ENCODE measurements around the gene ESAM.
"Not testable (repeated sequence)": the region's sequence is repeated elsewhere in the genome, so short reads cannot be mapped to it uniquely, and the experiment has no call there.

The ESAM gene

DNA sequence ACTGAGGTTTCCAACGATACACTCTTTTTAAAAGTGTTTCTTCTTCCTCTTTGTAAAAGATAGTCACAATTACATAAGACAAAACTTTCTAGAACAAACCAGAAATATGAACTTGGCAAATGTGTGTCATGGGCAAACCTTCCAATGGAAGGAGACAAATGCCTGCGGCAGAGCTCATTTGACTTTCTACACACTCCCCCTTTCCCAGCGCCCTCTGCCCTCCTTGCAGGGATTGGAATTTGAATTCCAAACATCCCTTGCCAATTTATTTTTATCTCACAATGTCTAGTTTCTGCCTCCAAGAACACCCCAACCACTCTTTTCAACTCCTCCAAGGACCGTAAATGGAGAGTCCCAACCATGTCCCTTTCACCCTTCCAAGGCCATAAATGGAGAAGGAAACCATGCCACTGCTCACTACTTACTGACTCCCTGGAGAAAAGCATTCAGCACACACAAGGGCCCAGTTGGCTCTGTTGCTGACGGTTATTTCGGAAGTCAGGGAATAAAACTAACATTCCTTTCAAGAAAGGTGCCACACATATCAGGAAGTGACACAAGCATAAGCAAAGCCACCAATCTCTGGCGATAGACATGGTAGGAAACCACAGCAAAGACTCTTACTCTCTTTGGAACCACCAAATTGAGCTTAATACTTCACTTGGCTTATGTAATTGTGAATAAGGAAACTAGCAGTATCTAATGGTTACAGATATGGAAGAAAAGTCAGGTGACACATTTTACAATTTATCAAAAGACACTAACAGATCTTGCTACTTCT lies 15.0 kb upstream of the ESAM start:
- Histone ChIP-seq H3K36me3 (ENCODE audit: control insufficient read depth in 4 of 4, insufficient read depth in 4 of 4, low read length in 3 of 4) (peaks cover 0 to 3% (median 0%) of the 10 kb centered on the region in 4 experiments), H3K27me3 (replicated peaks in 2 of 5; ENCODE audit: control insufficient read depth in 4 of 5, insufficient read depth in 5 of 5, low read length in 4 of 5) (peaks cover 0 to 2% (median 0%) of the 10 kb centered on the region in 5 experiments), H3K4me1 (ENCODE audit: control extremely low read depth in 1 of 4, control insufficient read depth in 4 of 4, insufficient read depth in 4 of 4, low read length in 3 of 4) (peaks cover 0 to 5% (median 2%) of the 10 kb centered on the region in 4 experiments), H3K9me3 (ENCODE audit: control extremely low read depth in 1 of 5, control insufficient read depth in 4 of 5, insufficient read depth in 2 of 5, low read depth in 1 of 5, low read length in 4 of 5) (no peaks in the 10 kb centered on the region), H3K27ac (ENCODE audit: insufficient read depth in 1 of 2, low read depth in 1 of 2, low read length in 2 of 2, poor library complexity in 1 of 2, severe bottlenecking in 2 of 2) (no peak overlapping the region), H3K4me3 (ENCODE audit: control insufficient read depth in 1 of 7, extremely low read depth in 1 of 7, insufficient read depth in 4 of 7, low read depth in 2 of 7, low read length in 6 of 7) (no peak overlapping the region)
- ChIA-PET POLR2A (no interaction called here), CTCF (interaction anchor here (0.6 to 8.2 kb wide), 7 partner anchors 8 to 52 kb away, joined by 3 to 43 read pairs (median 3); no protein-coding TSS in a partner anchor)
- WGBS (ENCODE audit: insufficient coverage) = 74% methylated on average over 5 of the region's 7 CpGs
- DNase-seq = peak in 2 of 3 donors; percentile 40 to 60

DNA sequence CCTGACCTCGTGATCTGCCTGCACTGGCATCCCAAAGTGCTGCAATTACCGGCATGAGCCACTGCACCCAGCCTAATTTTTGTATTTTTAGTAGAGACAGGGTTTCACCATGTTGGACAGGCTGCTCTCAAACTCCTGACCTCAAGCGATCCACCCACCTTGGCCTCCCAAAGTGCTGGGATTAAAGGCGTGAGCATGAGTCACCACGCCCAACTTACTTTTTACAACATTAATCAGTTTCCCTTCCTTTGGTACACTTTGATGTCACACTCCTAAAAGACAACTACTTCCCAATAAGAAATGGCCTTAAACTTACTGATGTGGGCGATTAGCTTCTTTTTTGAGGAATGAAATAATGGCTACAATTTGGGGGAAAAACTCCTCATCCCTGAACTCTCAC lies 8.9 kb upstream of the ESAM start:
- POLR2A ChIA-PET; DNase-seq; H3K27ac ChIP-seq (ENCODE audit: insufficient read depth in 1 of 2, low read depth in 1 of 2, low read length in 2 of 2, poor library complexity in 1 of 2, severe bottlenecking in 2 of 2); H3K36me3 ChIP-seq (ENCODE audit: control insufficient read depth in 4 of 4, insufficient read depth in 4 of 4, low read length in 3 of 4); H3K27me3 ChIP-seq (replicated peaks in 2 of 5; ENCODE audit: control insufficient read depth in 4 of 5, insufficient read depth in 5 of 5, low read length in 4 of 5); H3K4me3 ChIP-seq (ENCODE audit: control insufficient read depth in 1 of 7, extremely low read depth in 1 of 7, insufficient read depth in 4 of 7, low read depth in 2 of 7, low read length in 6 of 7); H3K4me1 ChIP-seq (ENCODE audit: control extremely low read depth in 1 of 4, control insufficient read depth in 4 of 4, insufficient read depth in 4 of 4, low read length in 3 of 4); H3K9me3 ChIP-seq (ENCODE audit: control extremely low read depth in 1 of 5, control insufficient read depth in 4 of 5, insufficient read depth in 2 of 5, low read depth in 1 of 5, low read length in 4 of 5): not testable (repeated sequence)
- CTCF ChIA-PET = interaction anchor here (1.1 to 8.2 kb wide), 4 partner anchors 8 to 101 kb away, joined by 5 to 43 read pairs (median 18); no protein-coding TSS in a partner anchor
- 98% methylated on average over 5 of the region's 6 CpGs for WGBS (ENCODE audit: insufficient coverage)

DNA sequence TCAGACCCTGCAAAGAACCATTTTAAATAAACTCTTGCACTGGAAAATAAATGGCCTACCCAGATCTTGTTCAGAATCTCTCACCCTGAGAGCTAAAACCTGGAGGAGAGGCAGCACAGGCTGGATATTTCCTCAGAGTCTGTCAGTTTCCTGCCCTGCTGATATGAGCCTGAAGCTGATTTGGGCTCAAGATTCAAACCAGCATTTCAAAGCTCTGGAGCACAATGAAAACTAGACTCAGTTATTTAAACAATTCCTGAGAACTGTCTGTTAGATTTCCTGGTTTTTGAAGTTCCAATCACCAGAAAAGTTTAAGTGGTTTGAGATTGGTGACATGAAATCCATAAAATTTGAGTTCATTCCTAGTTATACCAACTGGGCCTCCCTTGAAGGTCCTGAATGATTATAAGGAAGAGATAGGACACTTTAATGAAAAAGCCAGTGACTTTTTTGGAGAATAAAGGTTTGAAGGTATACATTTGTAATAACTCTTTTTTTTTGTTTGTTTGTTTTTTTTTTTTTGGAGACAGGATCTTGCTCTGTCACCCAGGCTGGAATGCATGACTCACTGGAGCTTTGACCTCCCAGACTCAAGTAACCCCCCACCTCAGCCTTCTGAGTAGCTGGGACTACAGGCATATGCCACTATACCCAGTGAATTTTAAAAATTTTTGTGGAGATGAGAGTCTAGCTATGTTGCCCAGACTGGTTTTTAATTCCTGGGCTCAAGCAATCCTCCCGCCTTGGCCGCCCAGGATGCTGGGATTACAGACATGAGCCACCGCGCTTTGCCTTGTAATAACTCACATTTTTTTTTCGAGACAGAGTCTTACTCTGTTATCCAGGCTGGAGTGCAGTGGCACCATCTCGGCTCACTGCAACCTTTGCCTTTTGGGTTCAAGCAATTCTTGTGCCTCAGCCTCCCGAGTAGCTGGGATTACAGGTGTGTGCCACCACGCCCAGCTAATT lies 8.0 kb upstream of the ESAM start:
- Histone ChIP-seq H3K36me3 (ENCODE audit: control insufficient read depth in 4 of 4, insufficient read depth in 4 of 4, low read length in 3 of 4) (peaks cover 0 to 8% (median 5%) of the 10 kb centered on the region in 4 experiments), H3K9me3 (ENCODE audit: control extremely low read depth in 1 of 5, control insufficient read depth in 4 of 5, insufficient read depth in 2 of 5, low read depth in 1 of 5, low read length in 4 of 5) (no peaks in the 10 kb centered on the region), H3K4me1 (ENCODE audit: control extremely low read depth in 1 of 4, control insufficient read depth in 4 of 4, insufficient read depth in 4 of 4, low read length in 3 of 4) (no peaks in the 10 kb centered on the region), H3K4me3 (ENCODE audit: control insufficient read depth in 1 of 7, extremely low read depth in 1 of 7, insufficient read depth in 4 of 7, low read depth in 2 of 7, low read length in 6 of 7) (no peak overlapping the region), H3K27ac (ENCODE audit: insufficient read depth in 1 of 2, low read depth in 1 of 2, low read length in 2 of 2, poor library complexity in 1 of 2, severe bottlenecking in 2 of 2) (no peak overlapping the region), H3K27me3 (replicated peaks in 2 of 5; ENCODE audit: control insufficient read depth in 4 of 5, insufficient read depth in 5 of 5, low read length in 4 of 5) (peaks cover 0 to 1% (median 0%) of the 10 kb centered on the region in 5 experiments)
- 100% methylated on average over 5 of the region's 8 CpGs for WGBS (ENCODE audit: insufficient coverage)
- ChIA-PET CTCF (interaction anchor here (1.1 to 8.2 kb wide), 7 partner anchors 9 to 100 kb away, joined by 4 to 43 read pairs (median 5); no protein-coding TSS in a partner anchor), POLR2A (no interaction called here)
- DNase-seq = no peak

DNA sequence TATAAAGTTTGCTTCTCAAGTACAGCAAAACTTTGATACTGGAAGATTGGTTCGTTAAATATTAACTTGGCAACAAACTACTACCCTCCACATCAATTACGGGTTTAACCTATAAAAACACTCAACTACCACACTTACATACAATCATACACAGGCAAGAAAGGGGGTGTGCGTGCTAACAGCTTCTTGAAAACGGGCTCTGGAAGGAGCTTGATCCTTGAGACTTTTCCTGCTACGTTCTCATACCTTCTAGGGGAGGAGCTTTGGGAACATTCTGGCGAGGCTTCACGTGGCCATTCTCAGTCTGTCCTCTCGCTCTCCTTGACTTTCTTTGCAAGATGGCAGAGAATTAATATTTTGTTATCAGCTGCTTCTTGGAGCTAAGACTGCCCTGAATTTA lies 6.8 kb upstream of the ESAM start:
- 98% methylated on average over 6 of the region's 8 CpGs for WGBS (ENCODE audit: insufficient coverage)
- POLR2A ChIA-PET = no interaction called here
- H3K27ac ChIP-seq (ENCODE audit: insufficient read depth in 1 of 2, low read depth in 1 of 2, low read length in 2 of 2, poor library complexity in 1 of 2, severe bottlenecking in 2 of 2) = no peak overlapping the region

DNA sequence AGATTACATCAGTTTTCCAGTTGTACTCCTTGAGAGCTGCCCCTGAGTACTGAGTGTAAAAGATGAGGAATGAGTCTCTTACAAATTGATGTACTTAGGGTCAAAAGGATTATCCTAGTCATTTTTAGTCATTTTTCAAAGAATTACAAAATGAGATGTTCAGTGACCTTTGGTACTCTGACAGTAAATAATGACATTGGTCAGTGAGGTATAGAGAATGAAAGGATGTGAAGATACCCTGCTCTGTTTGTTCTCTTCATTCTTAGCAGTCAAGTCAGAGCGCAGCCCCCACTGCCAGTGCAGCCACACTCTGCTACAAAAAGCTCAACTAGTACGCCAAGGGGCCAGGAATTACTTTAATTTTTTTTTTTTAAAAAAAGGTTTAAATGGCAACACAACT lies 4.1 kb upstream of the ESAM start:
- Histone ChIP-seq H3K27me3 (replicated peaks in 2 of 5; ENCODE audit: control insufficient read depth in 4 of 5, insufficient read depth in 5 of 5, low read length in 4 of 5) (no peaks in the 10 kb centered on the region), H3K27ac (ENCODE audit: insufficient read depth in 1 of 2, low read depth in 1 of 2, low read length in 2 of 2, poor library complexity in 1 of 2, severe bottlenecking in 2 of 2) (no peak overlapping the region), H3K36me3 (ENCODE audit: control insufficient read depth in 4 of 4, insufficient read depth in 4 of 4, low read length in 3 of 4) (peaks cover 0 to 7% (median 4%) of the 10 kb centered on the region in 4 experiments), H3K4me1 (ENCODE audit: control extremely low read depth in 1 of 4, control insufficient read depth in 4 of 4, insufficient read depth in 4 of 4, low read length in 3 of 4) (peaks cover 0 to 22% (median 20%) of the 10 kb centered on the region in 4 experiments), H3K9me3 (ENCODE audit: control extremely low read depth in 1 of 5, control insufficient read depth in 4 of 5, insufficient read depth in 2 of 5, low read depth in 1 of 5, low read length in 4 of 5) (no peaks in the 10 kb centered on the region), H3K4me3 (ENCODE audit: control insufficient read depth in 1 of 7, extremely low read depth in 1 of 7, insufficient read depth in 4 of 7, low read depth in 2 of 7, low read length in 6 of 7) (no peak overlapping the region)
- ChIA-PET POLR2A (no interaction called here), CTCF (interaction anchor here (1.2 to 7.9 kb wide), 5 partner anchors 10 to 94 kb away, joined by 3 to 139 read pairs (median 43); partner anchors contain the start of genes MSANTD2, SIAE and SPA17)
- no CpG with 5 or more reads among the region's 2 CpGs for WGBS (ENCODE audit: insufficient coverage)
- no peak for DNase-seq

More for the DNA sequence above, 6.8 kb upstream of the ESAM start:
- DNase-seq = no peak
- H3K9me3 ChIP-seq (ENCODE audit: control extremely low read depth in 1 of 5, control insufficient read depth in 4 of 5, insufficient read depth in 2 of 5, low read depth in 1 of 5, low read length in 4 of 5) = no peaks in the 10 kb centered on the region
- H3K36me3 ChIP-seq (ENCODE audit: control insufficient read depth in 4 of 4, insufficient read depth in 4 of 4, low read length in 3 of 4) = peaks cover 0 to 7% (median 4%) of the 10 kb centered on the region in 4 experiments
- no peaks in the 10 kb centered on the region for H3K4me1 ChIP-seq (ENCODE audit: control extremely low read depth in 1 of 4, control insufficient read depth in 4 of 4, insufficient read depth in 4 of 4, low read length in 3 of 4)
- no peak overlapping the region for H3K4me3 ChIP-seq (ENCODE audit: control insufficient read depth in 1 of 7, extremely low read depth in 1 of 7, insufficient read depth in 4 of 7, low read depth in 2 of 7, low read length in 6 of 7)
- CTCF ChIA-PET = interaction anchor here (0.6 to 8.2 kb wide), 10 partner anchors 8 to 354 kb away, joined by 3 to 43 read pairs (median 4); partner anchors contain the start of gene NRGN
- no peaks in the 10 kb centered on the region for H3K27me3 ChIP-seq (replicated peaks in 2 of 5; ENCODE audit: control insufficient read depth in 4 of 5, insufficient read depth in 5 of 5, low read length in 4 of 5)

DNA sequence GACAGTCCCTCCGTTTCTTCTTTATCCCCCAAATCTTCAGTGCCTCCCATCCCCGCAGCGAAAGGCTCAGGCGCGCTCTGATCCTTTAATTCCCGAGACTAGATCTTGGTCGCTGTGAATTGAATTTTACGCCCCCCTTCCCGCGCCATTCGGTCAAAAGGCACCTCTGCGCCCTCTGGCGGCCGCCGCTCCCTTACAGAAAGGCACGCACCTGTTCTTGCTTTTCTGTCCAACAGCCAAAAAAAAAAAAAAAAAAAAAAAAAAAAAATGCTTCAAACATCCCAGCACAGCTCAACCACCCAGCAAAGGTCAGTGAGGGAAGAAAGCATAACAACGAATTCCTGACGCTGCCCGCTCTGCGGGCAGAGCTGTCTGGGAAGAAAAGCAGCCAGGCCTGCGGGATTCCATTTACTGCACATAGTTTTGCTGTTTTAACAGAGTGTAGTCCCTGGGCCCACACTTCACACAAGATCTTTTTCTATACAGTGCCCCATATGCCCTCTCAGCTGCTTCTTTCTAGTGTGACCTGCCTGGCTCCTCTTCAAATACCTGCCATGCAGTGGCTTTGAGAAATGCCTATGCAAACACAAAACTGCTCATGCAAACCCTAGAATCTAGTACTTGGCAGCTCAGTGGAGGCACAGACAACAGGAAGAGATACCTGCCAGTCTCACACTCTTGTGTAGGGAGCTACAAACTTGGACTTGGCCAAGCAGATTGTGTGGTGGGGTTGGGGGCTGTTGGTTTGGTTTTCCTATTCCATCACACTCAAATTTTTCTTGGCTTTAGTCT lies 1.3 kb upstream of the ESAM start:
- WGBS (ENCODE audit: insufficient coverage) = 9% methylated on average over 18 of the region's 21 CpGs
- H3K27me3 ChIP-seq (replicated peaks in 2 of 5; ENCODE audit: control insufficient read depth in 4 of 5, insufficient read depth in 5 of 5, low read length in 4 of 5) = no peaks in the 10 kb centered on the region
- ChIA-PET POLR2A (interaction anchor here (0.6 to 1.1 kb wide), 3 partner anchors 12 to 73 kb away, joined by 3 to 5 read pairs (median 3); no protein-coding TSS in a partner anchor), CTCF (interaction anchor here (0.7 to 14.9 kb wide), 30 partner anchors 9 to 347 kb away, joined by 3 to 205 read pairs (median 6); partner anchors contain the start of genes MSANTD2, NRGN, ROBO3 and SIAE)
- H3K4me3 ChIP-seq (ENCODE audit: control insufficient read depth in 1 of 7, extremely low read depth in 1 of 7, insufficient read depth in 4 of 7, low read depth in 2 of 7, low read length in 6 of 7) = peak overlapping the region; percentile 32 to 87 (median 70)
- peaks cover 1 to 50% (median 48%) of the 10 kb centered on the region in 4 experiments for H3K4me1 ChIP-seq (ENCODE audit: control extremely low read depth in 1 of 4, control insufficient read depth in 4 of 4, insufficient read depth in 4 of 4, low read length in 3 of 4)
- peaks cover 0 to 7% (median 2%) of the 10 kb centered on the region in 4 experiments for H3K36me3 ChIP-seq (ENCODE audit: control insufficient read depth in 4 of 4, insufficient read depth in 4 of 4, low read length in 3 of 4)
- peak; percentile 84 to 88 (median 86) for DNase-seq
- no peaks in the 10 kb centered on the region for H3K9me3 ChIP-seq (ENCODE audit: control extremely low read depth in 1 of 5, control insufficient read depth in 4 of 5, insufficient read depth in 2 of 5, low read depth in 1 of 5, low read length in 4 of 5)
- no peak overlapping the region for H3K27ac ChIP-seq (ENCODE audit: insufficient read depth in 1 of 2, low read depth in 1 of 2, low read length in 2 of 2, poor library complexity in 1 of 2, severe bottlenecking in 2 of 2)

Data from common myeloid progenitor, CD34-positive (primary cell).